SJSA1 (cell line): Measurements from ENCODE around the gene CBFA2T3. TPM values are rescaled to one million over a fixed set of nuclear protein-coding genes. Genes with fewer than 3 reads are reported as not detected.

Source experiments
- DNase-seq, 2 experiments: peaks; one replicate each; pipeline ENCODE4 v3.0.0-alpha.2; 2015 to 2020; ENCODE audit warnings: low spot score in 2 of 2, low read depth in 1 of 2
- H3K27ac ChIP-seq: fragments of 250-450 bp; sonication (Bioruptor Pico); 2 replicates; pipeline ENCODE4 v1.5.1; 2020; ENCODE audit warnings: mild to moderate bottlenecking, moderate library complexity
- H3K27me3 ChIP-seq: fragments of 250-450 bp; sonication (Bioruptor Pico); replicated peaks from 2 replicates; pipeline ENCODE4 v1.5.1; 2020; ENCODE audit warnings: mild to moderate bottlenecking, moderate library complexity
- H3K36me3 ChIP-seq: fragments of 250-450 bp; sonication (Bioruptor Pico); 2 replicates; pipeline ENCODE4 v1.5.1; 2020; ENCODE audit warnings: mild to moderate bottlenecking
- H3K4me1 ChIP-seq: fragments of 250-450 bp; sonication (Bioruptor Pico); replicated peaks from 2 replicates; pipeline ENCODE4 v1.6.1; 2021; ENCODE audit warnings: mild to moderate bottlenecking
- H3K4me3 ChIP-seq: fragments of 250-450 bp; sonication (Bioruptor Pico); 2 replicates; pipeline ENCODE4 v1.5.1; 2020; ENCODE audit warnings: mild to moderate bottlenecking
- H3K9me3 ChIP-seq: fragments of 250-450 bp; sonication (Bioruptor Pico); replicated peaks from 2 replicates; pipeline ENCODE4 v1.5.1; 2020; ENCODE audit warnings: mild to moderate bottlenecking
- total RNA-seq: library from RNA; depleted of rRNA; stranded (reverse); fragments of >200 nt; shearing (Covaris generic); gene quantifications from 2 replicates; pipeline ENCODE4 v1.2.3, GENCODE V29; 2014

CBFA2T3 gene
- total RNA-seq, 1 experiment from 2014 or later = not detected

DNA sequence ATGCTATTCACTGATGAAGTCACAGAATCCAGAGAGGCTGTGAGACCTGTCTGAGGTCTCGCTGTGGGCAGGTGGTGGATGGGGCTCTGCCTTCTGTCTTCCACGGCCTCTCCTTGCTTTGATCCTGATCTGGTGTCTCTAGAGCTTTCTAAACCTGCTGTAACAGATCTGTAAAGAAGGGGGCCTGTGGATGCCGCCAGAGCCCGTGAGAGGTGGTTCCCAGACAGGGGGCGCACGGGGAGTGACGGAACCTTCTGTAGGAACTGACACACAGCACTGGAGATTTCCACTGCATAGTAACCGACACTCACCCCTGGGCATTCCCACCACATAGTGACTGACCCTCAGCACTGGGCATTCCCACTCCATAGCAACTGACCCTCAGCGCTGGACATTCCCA, 16.0 kb downstream of the CBFA2T3 start:
- no peaks in the 10 kb centered on the region for H3K9me3 ChIP-seq

DNA sequence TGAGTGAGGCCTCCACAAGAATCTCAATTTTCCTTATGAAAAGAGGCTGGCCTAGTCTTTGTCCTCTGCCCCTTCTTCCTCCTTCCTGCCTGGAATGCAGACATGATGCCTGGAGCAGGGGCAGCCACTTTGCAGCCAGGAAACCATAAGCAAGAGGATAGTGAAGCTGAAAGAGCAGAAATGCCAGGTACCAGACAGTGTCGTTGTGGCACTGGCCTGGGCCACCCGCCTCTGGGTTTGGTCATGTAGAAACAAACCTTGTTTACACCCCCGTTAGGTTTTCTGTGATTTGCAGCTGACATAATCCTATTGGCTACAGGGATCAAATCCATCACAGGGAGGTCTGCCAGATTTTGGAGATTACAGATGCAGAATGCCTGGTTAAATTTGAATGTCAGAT, 16.5 kb downstream of the CBFA2T3 start:
- H3K4me3 ChIP-seq = no peak overlapping the region
- no peak overlapping the region for H3K27ac ChIP-seq
- no peak for DNase-seq
- H3K4me1 ChIP-seq = no peaks in the 10 kb centered on the region
- H3K27me3 ChIP-seq = peaks cover 77% of the 10 kb centered on the region
- no peaks in the 10 kb centered on the region for H3K36me3 ChIP-seq
- no peaks in the 10 kb centered on the region for H3K9me3 ChIP-seq

More for the DNA sequence above, 16.0 kb downstream of the CBFA2T3 start:
- H3K4me3 ChIP-seq = no peak overlapping the region
- H3K27ac ChIP-seq = no peak overlapping the region
- H3K36me3 ChIP-seq = no peaks in the 10 kb centered on the region
- no peaks in the 10 kb centered on the region for H3K4me1 ChIP-seq
- H3K27me3 ChIP-seq = peaks cover 80% of the 10 kb centered on the region
- DNase-seq = no peak

DNA sequence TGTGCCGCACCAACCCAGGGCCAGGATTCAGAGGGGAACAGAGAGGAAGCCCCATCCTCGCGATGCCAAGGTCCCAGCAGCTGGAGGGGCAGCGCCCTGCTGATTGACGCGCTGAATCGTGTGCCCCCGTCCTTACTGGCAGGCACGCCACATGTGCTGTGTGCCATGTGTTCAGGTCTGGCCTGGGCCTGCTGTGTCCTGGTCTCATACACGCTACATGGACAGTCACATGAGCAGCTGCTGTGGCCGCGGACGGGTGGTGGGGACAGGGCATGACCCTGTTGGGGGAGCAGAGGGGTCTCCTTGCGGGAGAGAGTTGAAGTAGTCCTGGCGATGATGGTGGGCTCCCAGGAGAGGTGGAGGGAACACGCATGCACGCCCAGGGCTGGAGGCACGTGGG, 18.0 kb downstream of the CBFA2T3 start:
- H3K9me3 ChIP-seq = no peaks in the 10 kb centered on the region
- no peak overlapping the region for H3K27ac ChIP-seq
- DNase-seq = no peak
- H3K36me3 ChIP-seq = no peaks in the 10 kb centered on the region
- no peaks in the 10 kb centered on the region for H3K4me1 ChIP-seq
- H3K27me3 ChIP-seq = peaks cover 65% of the 10 kb centered on the region
- no peak overlapping the region for H3K4me3 ChIP-seq

DNA sequence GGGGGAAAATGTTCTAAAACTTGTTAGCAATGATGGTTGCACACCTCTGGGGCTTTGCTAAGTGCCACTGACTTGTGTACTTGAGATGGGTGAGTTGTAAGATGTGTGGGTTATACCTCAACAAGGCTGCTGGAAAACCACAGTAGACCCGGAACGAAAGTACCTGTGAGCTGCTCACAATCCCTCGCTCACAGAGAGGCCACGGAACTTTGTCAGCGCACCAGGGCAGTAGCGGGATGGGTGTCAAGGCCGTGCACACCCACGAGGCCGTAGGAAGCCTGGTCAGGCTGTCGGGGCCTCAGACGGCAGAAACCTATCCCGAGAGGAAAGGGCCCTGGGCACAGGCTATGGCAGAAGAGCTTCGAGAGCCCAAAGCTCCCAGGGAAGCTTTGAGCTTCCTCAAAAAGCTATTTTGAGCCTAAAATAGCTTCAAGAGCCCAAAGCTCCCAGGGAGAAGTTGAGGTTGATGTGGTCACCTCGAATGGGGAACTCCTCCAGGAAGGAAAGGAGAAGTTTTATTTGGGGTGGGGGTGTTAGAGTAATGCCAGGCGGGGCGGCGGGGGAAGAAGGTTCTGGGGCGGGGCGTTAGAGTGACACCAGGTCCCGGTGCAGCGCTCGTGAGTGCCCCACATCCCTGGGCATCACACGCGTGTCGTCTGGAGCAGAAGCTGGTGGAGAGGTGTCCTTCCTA, 19.0 kb downstream of the CBFA2T3 start:
- Histone ChIP-seq H3K4me3 (no peak overlapping the region), H3K27me3 (peaks cover 57% of the 10 kb centered on the region), H3K36me3 (no peaks in the 10 kb centered on the region), H3K4me1 (no peaks in the 10 kb centered on the region), H3K9me3 (no peaks in the 10 kb centered on the region), H3K27ac (no peak overlapping the region)
- no peak for DNase-seq

DNA sequence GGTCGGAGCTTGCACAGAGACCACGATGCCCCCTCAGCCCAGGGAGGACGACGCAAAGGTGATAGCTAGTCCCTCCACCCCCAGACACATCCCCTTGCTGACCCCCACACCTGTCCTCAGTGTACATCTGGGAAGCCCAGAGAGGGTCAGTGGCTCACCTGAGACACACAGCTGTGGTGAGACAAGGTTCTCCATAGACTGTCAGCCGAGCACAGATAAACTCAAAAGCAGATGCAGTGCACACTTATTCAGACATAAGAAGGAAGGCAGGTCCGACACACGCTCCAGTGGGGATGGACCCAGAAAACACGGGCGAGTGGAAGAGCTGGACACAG, 19.6 kb downstream of the CBFA2T3 start:
- Histone ChIP-seq H3K27me3 (peaks cover 54% of the 10 kb centered on the region), H3K36me3 (no peaks in the 10 kb centered on the region), H3K9me3 (no peaks in the 10 kb centered on the region), H3K4me3 (no peak overlapping the region), H3K27ac (no peak overlapping the region), H3K4me1 (no peaks in the 10 kb centered on the region)
- no peak for DNase-seq

DNA sequence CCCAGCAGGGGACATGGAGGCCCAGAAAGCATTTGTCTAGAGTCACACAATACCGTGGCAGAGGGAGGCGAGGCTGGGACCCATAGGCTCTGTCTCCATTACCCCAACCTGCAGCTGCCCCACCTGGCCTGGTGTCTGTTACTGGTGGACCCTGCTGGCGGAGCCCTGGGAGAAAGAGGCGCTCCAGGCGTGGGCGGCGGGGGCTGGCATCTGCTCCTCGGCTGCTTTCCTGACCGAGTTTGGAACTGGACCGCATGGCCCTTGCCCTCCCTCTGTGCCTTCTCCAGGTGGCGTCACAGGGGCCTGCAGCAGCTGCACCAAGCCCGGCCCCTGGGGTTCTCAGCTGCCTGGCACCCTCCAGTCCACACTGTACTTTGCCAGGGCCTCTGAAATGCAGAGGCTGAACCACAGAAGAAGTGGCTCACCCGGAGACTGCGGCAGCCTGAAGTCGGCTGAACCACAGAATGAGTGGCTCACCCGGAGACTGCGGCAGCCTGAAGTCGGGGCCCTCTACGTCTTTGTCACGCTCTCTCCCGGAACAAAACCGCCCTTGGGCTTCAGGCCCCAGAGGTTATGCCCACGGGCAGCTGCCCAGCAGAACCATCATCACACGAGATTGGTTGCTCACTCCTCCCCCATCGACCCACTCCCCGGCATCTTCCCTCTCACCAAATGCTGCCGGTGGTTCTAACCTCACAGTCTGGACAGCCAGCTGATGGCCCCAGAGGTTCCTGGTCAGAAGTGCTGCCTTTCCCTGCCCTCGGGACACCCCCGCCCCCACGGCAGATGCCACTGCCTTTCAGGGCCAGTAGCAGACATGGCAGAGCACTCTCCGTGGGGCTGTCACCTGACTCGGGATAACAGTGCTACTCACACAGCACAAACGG, 20.2 kb downstream of the CBFA2T3 start:
- no peak for DNase-seq
- Histone ChIP-seq H3K4me1 (no peaks in the 10 kb centered on the region), H3K9me3 (no peaks in the 10 kb centered on the region), H3K27me3 (peaks cover 56% of the 10 kb centered on the region), H3K27ac (no peak overlapping the region), H3K36me3 (no peaks in the 10 kb centered on the region), H3K4me3 (no peak overlapping the region)

DNA sequence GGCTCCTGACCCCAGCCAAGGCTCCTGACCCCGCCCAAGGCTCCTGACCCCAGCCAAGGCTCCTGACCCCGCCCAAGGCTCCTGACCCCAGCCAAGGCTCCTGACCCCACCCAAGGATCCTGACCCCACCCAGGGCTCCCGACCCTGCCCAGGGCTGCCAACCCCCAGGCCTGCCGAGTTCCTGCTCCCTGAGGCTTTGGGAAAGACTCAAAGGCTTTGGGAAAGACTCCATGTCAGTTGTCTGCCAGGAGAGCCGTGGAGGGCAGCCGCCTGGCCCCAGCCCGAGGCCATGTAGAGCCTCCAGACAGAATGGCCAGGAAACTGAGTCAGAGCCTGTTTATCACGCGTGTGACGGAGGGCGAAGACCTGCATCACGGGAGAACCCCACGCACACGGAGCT, 21.1 kb downstream of the CBFA2T3 start:
- Histone ChIP-seq H3K36me3 (no peaks in the 10 kb centered on the region), H3K9me3 (no peaks in the 10 kb centered on the region), H3K27me3 (peaks cover 58% of the 10 kb centered on the region), H3K4me1 (no peaks in the 10 kb centered on the region), H3K27ac (no peak overlapping the region), H3K4me3 (no peak overlapping the region)
- no peak for DNase-seq

DNA sequence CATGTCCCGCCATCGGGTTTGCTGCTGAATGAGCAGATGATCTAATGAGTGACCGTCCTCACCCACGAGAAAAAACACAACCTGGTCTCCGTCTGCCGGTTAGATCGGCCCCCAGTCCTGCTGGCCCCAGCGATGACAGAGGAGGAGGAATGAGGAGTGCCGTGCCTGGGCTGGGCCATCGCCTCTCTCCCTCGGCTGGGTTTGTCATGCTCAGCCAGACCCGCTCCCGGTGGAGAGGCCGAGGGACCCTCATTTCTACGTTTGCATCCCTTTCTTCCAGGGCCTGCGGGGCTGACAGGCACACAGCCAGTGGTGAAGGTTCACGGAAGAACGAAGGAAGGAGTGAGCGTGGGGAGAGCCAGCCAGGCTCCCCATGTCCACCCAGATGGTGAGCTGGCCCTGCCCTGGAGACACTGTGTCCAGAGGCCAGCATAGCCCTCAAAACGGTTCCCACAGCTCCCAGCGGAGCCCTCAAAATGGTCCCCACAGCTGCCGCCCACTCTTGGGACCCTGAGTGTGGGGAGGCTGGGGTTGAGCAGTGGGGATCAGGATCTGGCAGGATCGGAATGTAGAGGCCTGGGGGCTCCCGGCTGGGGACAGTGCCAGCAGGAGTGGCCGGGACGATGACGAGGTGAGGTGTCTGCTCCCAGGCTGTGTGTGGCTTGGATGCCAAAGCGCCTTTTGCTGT, 23.9 kb downstream of the CBFA2T3 start:
- no peak for DNase-seq
- H3K27me3 ChIP-seq = peaks cover 42% of the 10 kb centered on the region
- H3K27ac ChIP-seq = no peak overlapping the region

DNA sequence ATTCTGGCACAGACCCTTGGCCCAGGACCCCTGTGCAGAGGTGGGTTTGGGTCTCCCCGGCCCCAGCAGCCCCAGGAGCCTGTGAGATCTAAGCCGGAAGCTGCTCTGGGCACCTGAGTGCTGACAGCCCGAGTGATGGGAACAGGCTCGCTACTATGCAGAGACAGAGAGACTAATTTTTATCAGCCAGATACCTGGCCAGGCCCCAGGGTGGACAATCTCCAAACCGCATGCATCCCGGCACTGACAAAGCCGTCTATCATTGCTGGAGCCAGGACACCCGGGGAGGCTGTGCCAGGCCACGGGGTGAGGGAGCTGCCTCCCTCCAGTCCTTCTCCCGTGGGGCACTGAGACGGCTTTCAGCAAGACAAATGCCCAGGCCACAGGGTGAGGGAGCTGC, 25.0 kb downstream of the CBFA2T3 start:
- H3K36me3 ChIP-seq = no peaks in the 10 kb centered on the region
- no peak for DNase-seq
- H3K4me3 ChIP-seq = no peak overlapping the region
- no peaks in the 10 kb centered on the region for H3K4me1 ChIP-seq
- H3K9me3 ChIP-seq = no peaks in the 10 kb centered on the region
- peaks cover 42% of the 10 kb centered on the region for H3K27me3 ChIP-seq
- no peak overlapping the region for H3K27ac ChIP-seq

More for the DNA sequence above, 23.9 kb downstream of the CBFA2T3 start:
- Histone ChIP-seq H3K4me3 (no peak overlapping the region), H3K4me1 (no peaks in the 10 kb centered on the region), H3K36me3 (no peaks in the 10 kb centered on the region), H3K9me3 (no peaks in the 10 kb centered on the region)

DNA sequence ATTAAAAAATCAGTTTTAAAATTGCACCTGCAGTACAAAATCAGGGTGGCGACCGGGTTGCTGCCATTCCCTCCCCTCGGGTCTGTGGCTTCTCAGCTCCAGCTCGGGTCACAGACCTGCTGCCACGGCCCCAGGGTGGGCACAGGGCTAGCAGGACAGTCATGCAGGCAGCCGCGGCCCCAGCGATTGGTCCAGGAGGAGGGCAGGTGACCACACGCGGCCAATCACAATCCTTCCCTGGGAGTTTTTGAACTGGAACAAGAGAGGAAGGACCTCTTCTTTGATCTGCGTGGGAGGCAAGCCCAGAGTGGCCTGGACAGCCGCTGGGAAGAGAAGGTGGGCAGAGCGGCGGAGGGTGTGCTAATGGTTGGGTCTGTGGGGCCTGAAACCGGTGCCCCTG, 25.5 kb downstream of the CBFA2T3 start:
- H3K9me3 ChIP-seq = no peaks in the 10 kb centered on the region
- H3K36me3 ChIP-seq = no peaks in the 10 kb centered on the region
- H3K4me3 ChIP-seq = no peak overlapping the region
- no peak for DNase-seq
- peaks cover 42% of the 10 kb centered on the region for H3K27me3 ChIP-seq
- no peak overlapping the region for H3K27ac ChIP-seq
- no peaks in the 10 kb centered on the region for H3K4me1 ChIP-seq

DNA sequence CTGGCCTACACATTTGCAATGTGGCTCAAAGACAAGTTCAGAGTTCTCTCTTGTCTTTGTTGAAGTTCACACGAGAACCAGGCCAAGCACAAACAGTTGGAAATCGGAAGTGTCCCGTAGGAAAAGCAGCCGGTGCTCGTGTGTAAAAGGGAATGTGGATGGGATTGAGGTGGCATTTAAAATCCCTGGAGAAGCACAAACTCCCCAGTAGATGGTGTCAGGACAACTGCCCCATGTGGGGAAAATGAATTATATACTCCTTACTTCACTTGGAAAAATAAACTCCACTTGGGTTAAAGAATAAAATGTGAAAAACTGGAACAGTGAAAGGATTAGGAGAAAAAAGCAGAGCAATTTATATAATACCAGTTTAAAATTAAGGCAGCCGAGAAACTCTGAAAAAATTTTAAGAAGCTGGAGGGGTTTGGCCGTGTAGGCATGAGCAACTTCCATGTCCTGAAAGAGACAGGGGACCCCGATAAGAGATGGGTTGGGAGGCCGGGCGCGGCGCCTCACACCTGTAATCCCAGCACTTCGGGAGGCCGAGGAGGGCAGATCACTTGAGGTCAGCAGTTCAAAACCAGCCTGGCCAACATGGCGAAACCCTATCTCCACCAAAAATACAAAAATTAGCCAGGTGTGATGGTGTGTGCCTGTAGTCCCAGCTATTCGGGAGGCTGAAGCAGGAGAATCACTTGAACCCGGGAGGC, 28.1 kb downstream of the CBFA2T3 start:
- Histone ChIP-seq H3K36me3 (no peaks in the 10 kb centered on the region), H3K4me3 (no peak overlapping the region), H3K27ac (no peak overlapping the region), H3K9me3 (no peaks in the 10 kb centered on the region), H3K4me1 (no peaks in the 10 kb centered on the region), H3K27me3 (peaks cover 59% of the 10 kb centered on the region)
- DNase-seq = no peak

DNA sequence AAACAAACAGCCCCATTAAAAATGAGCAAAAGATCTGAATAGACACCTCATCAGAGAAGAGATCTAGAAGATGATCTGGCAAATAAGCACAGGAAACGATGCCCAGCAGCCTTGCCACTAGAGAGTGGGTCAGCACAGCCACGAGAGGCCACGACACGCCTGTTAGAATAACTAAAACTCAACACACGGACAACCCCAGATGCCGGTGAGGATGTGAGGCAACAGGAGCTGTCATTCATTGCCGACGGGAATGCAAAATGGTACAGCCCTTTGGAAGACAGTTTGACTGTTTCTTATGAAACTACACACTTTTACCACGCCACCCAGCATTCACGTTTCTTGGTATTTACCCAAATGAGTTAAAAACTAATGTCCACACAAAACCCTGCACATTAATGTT, 31.5 kb downstream of the CBFA2T3 start:
- peaks cover 74% of the 10 kb centered on the region for H3K27me3 ChIP-seq
- no peak overlapping the region for H3K4me3 ChIP-seq
- H3K4me1 ChIP-seq = no peaks in the 10 kb centered on the region
- no peak overlapping the region for H3K27ac ChIP-seq
- H3K9me3 ChIP-seq = no peaks in the 10 kb centered on the region
- H3K36me3 ChIP-seq = no peaks in the 10 kb centered on the region
- no peak for DNase-seq

DNA sequence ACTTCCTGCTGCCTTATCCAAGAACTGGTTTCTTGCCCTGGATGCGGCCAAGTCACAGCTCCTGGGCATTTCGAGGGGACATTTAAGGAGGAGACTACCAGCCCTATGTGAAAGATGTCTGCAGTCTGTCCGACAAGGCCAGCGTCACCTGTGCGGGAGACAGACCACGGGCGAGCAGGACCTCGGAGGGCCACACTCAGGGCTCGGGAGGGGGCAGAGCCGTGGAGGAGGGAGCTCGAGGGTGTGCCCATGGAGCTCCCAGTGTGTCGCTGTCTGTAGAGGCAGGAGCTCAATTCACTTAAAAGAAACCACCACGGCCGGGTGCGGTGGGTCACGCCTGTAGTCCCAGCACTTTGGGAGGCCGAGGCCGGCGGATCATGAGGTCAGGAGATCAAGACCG, 33.3 kb downstream of the CBFA2T3 start:
- peaks cover 83% of the 10 kb centered on the region for H3K27me3 ChIP-seq
- no peak overlapping the region for H3K4me3 ChIP-seq
- H3K36me3 ChIP-seq = no peaks in the 10 kb centered on the region
- no peak for DNase-seq
- H3K4me1 ChIP-seq = no peaks in the 10 kb centered on the region
- H3K27ac ChIP-seq = no peak overlapping the region
- H3K9me3 ChIP-seq = no peaks in the 10 kb centered on the region
